IPS DF 6.9 (cell line): ENCODE measurements around the gene ATF7IP2.
"Not testable (repeated sequence)": the region's sequence is repeated elsewhere in the genome, so short reads cannot be mapped to it uniquely, and the experiment has no call there.

ENCODE experiments used
- DNase-seq: peaks from one replicate; pipeline ENCODE4 v3.0.0-alpha.2; 2013; ENCODE audit warnings: low read depth, low spot score
- H3K27ac ChIP-seq: one replicate; pipeline ENCODE4 v1.5.1; 2013; ENCODE audit warnings: low read length, control low read depth
- H3K27me3 ChIP-seq: 2 replicates; pipeline ENCODE4 v1.6.1; 2013; ENCODE audit warnings: mild to moderate bottlenecking, low read length; ENCODE audit not compliant: control insufficient read depth, insufficient read depth
- H3K36me3 ChIP-seq: 2 replicates; pipeline ENCODE4 v1.6.1; 2013; ENCODE audit warnings: low read length; ENCODE audit not compliant: control insufficient read depth, insufficient read depth
- H3K4me1 ChIP-seq: 2 replicates; pipeline ENCODE4 v1.6.1; 2013; ENCODE audit warnings: low read length; ENCODE audit not compliant: control insufficient read depth, insufficient read depth
- H3K4me3 ChIP-seq: 2 replicates; pipeline ENCODE4 v1.5.1; 2013; ENCODE audit warnings: mild to moderate bottlenecking, low read length
- H3K9me3 ChIP-seq: 2 replicates; pipeline ENCODE4 v1.6.1; 2013; ENCODE audit warnings: low read length, inconsistent platforms; ENCODE audit not compliant: control insufficient read depth, insufficient read depth
- WGBS: extraction: QIAGEN DNeasy Blood & Tissue Kit; methylation state at CpG from one replicate; pipeline ENCODE4 v1.1.7; 2013; ENCODE audit warnings: mixed read lengths, missing lambda C conversion rate; ENCODE audit not compliant: insufficient read length, insufficient coverage; 5-methylcytosine and 5-hydroxymethylcytosine counted together

The ATF7IP2 gene, protein sequence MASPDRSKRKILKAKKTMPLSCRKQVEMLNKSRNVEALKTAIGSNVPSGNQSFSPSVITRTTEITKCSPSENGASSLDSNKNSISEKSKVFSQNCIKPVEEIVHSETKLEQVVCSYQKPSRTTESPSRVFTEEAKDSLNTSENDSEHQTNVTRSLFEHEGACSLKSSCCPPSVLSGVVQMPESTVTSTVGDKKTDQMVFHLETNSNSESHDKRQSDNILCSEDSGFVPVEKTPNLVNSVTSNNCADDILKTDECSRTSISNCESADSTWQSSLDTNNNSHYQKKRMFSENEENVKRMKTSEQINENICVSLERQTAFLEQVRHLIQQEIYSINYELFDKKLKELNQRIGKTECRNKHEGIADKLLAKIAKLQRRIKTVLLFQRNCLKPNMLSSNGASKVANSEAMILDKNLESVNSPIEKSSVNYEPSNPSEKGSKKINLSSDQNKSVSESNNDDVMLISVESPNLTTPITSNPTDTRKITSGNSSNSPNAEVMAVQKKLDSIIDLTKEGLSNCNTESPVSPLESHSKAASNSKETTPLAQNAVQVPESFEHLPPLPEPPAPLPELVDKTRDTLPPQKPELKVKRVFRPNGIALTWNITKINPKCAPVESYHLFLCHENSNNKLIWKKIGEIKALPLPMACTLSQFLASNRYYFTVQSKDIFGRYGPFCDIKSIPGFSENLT

DNA sequence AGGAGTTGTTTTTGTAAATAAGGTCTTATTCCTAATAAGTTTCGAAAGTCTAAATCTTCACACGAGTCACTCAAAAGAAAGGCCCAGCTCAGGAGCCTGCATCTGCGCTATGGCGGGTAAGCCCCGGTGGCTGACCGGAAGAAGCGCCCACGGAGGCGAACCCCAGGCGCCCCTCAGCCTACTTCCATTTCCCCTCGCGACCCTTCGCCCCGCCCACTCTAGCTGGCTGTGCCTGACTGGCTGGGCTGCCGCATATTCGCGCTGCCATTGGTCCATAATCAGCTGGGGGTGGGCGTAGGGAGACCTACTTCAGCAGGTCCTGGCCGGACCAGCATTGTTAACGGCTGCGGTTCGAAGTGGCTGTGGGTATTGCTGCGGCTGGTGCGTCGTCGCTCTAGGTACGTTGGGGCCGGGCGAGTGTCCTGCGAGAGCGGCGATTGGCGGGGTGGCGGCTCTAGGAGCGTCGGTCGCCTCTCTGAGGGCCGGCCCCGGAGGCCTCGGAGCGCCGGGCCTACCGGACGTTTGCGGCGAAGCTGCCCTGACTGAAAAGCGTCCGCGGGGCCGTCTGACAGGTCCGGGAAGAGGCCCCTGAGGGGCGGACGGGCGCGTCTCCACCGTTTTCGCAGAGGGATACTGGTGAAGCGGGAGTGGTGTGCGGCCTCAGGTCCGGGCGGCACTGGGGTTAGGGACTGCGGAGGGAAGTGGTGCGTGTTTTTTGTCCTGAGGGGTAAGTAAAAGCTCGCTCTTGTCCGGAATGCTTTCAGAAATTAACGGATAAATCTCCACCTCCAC lies at the start of gene ATF7IP2:
TSS of gene ATF7IP2 (plus strand) at position 337 of the 792 bp plus-strand sequence. CDS start 44,560 bp downstream, outside the sequence.
- peak within 1 kb of the TSS; percentile 65; the same call in 1 of the 2 replicates for H3K4me3 ChIP-seq
- no peaks in the 10 kb centered on the region for H3K27me3 ChIP-seq
- H3K27ac ChIP-seq, result no peak within 1 kb of the TSS
- no peaks in the 10 kb centered on the region for H3K36me3 ChIP-seq
- no peaks in the 10 kb centered on the region for H3K9me3 ChIP-seq
- WGBS, result no CpG with 5 or more reads among the region's 66 CpGs
- DNase-seq, result peak; percentile 84
- H3K4me1 ChIP-seq, result no peaks in the 10 kb centered on the region; the same call in 1 of the 2 replicates

DNA sequence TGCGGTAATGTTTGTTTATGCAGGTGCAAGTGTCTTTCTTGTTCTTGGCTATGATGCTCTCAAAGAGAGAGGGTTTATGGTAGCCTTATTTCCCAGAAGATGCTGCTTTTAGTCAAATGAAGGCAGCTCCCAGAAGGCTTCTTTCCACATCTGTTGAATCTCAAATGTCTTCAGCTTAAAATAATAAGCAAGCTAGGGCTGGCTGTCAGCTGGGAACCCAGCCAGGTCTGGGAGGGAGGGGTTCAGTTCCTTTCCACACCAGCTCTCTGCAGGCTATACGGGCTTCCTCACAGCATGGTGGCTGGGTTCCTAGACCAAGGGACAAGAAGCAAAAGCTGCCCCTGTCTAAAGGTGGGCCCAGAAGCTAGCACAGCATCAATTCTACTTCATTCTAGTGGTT lies 47.4 kb upstream of the ATF7IP2 start:
- Histone ChIP-seq H3K4me3 (no peak overlapping the region), H3K36me3 (no peaks in the 10 kb centered on the region), H3K27ac (no peak overlapping the region), H3K4me1 (no peaks in the 10 kb centered on the region), H3K27me3 (no peaks in the 10 kb centered on the region), H3K9me3 (peaks cover 2% of the 10 kb centered on the region)
- DNase-seq, result no peak
- WGBS, result 100% methylated on average over 1 of the region's 2 CpGs

DNA sequence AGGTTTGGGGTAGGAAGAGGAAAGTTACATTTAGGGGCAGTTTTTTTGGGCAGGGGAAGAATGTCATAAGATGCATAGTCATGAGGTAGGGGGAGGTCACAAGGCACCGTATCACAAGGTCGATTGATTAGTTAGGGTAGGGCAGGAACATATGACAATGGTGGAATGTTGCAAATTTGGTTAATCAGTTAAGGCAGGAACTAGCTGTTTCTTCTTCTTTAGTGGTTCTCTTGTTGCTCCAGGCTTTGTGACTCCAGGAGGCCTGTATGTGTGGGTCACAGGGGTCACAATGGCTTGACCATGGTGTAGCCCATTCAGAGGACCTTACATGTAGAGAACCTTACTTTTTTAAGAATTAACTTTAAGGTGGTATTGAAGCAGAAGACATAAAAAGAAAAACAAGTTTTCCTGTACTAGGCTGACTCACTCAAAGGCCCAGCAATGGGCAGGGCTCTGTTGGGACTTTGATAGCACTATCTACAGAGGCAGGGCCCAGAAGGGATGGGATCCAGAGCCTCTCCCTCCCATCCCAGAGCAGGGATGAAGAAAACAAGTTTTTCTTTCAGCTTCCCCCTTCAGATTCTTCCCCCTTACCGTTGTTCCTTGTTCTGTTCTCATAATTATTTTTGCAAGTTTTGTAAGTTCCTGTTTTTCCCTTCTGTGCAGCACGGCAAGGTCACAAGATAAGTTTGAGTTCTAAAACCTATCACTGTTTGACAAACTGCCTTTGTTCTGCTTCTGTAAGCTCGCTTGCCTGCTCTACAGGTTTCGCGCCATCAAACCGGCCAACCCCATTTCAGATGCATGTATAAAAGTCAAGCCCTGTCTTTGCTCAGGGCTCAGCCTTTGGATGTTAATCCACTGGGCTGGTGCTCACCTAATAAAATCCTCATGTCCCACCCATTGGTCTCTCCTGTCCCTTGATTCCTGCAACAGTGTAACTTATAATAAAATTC lies 45.8 kb upstream of the ATF7IP2 start:
- no peaks in the 10 kb centered on the region for H3K27me3 ChIP-seq
- DNase-seq, result no peak
- H3K36me3 ChIP-seq, result no peaks in the 10 kb centered on the region
- no peaks in the 10 kb centered on the region for H3K4me1 ChIP-seq
- peaks cover 2% of the 10 kb centered on the region for H3K9me3 ChIP-seq
- no peak overlapping the region for H3K4me3 ChIP-seq
- no peak overlapping the region for H3K27ac ChIP-seq
- WGBS, result no CpG with 5 or more reads among the region's 8 CpGs

DNA sequence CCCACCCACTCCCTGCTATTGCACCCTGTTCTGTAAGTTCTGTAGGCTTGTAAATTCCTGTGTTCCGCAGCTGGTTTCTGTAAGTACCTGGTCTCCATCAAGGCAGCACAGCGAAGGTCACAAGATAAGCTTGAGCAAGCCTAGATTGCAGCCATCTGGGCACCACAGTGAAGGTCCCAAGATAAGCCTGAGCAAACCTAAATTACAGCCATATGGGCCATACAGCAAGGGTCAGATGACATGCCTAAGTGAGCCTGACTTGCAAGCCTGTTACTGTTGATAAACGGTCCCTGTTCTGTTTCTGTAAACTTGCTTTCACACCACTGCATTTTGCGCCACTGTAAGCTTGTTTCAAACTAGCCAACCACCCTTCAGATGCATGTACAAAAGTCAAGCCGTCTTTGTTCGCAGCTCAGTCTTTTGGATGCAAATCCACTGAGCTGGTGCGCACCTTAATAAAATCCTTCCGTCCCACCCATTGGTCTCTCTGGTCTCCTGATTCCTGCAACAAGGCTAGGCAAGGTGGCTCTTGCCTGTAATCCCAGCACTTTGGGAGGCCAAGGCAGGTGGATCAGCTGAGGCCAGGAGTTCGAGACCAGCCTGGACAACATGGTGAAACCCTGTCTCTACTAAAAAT lies 42.6 kb upstream of the ATF7IP2 start:
- H3K27ac ChIP-seq, result no peak overlapping the region
- no peaks in the 10 kb centered on the region for H3K4me1 ChIP-seq
- no peak for DNase-seq
- WGBS, result no CpG with 5 or more reads among the region's 9 CpGs
- H3K27me3 ChIP-seq, result no peaks in the 10 kb centered on the region
- no peak overlapping the region for H3K4me3 ChIP-seq
- peaks cover 2% of the 10 kb centered on the region for H3K9me3 ChIP-seq
- H3K36me3 ChIP-seq, result no peaks in the 10 kb centered on the region

DNA sequence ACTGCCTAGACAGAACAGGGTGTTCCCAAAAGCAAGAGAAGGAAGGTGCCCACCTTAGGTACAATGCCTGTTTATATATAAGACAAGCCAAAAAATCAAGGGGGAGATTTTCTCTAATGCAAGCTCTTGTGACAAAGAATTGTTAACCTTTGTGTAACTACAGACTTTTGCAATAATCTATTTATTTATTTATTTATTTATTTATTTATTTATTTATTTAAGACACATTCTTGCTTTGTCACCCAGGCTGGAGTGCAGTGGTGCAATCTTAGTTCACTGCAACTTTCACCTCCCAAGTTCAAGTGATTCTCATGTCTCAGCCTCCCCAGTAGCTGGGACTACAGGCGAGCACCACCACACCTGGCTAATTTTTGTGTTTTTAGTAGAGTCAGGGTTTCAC lies 41.2 kb upstream of the ATF7IP2 start:
- not testable (repeated sequence) for H3K9me3 ChIP-seq, H3K4me3 ChIP-seq, H3K27me3 ChIP-seq, H3K4me1 ChIP-seq, DNase-seq, H3K36me3 ChIP-seq, H3K27ac ChIP-seq
- no CpG with 5 or more reads among the region's 1 CpG for WGBS

DNA sequence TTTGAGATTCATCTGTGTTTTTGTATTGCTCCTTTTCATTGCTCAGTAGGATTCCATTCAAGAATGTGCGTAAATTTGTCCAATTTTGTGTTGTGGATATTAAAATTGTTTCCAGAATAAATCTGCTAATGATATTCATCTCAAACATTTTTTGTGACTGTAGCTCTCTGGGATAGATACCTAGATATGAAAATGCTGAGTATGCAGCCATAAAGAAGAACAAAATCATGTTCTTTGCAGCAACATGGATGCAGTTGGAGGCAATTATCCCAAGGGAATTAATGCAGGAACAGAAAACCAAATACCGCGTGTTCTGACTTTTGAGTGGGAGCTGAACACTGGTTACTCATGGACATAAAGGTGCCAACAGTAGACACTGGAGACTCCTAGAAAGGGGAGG lies 40.2 kb upstream of the ATF7IP2 start:
- Histone ChIP-seq H3K4me1 (no peaks in the 10 kb centered on the region), H3K4me3 (no peak overlapping the region), H3K27ac (no peak overlapping the region), H3K27me3 (no peaks in the 10 kb centered on the region), H3K36me3 (no peaks in the 10 kb centered on the region), H3K9me3 (peaks cover 2% of the 10 kb centered on the region)
- no CpG with 5 or more reads among the region's 3 CpGs for WGBS
- DNase-seq, result no peak

DNA sequence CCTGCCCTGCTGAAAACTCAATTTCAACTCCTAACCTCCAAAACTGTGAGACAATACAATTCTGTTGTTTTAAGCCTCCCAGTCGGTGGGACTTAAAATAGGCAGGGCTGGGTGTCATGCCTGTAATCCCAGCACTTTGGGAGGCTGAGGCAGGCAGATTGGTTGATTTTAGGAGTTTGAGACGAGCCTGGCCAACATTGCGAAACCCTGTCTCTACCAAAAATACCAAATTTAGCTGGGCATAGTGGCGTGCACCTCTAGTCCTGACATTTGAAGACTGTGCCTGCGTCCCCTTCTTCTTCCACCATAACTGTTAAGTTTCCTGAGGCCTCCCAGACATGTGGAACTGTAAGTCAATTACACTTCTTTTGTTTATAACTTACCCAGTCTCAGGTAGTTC lies 36.0 kb upstream of the ATF7IP2 start:
- DNase-seq, result no peak

DNA sequence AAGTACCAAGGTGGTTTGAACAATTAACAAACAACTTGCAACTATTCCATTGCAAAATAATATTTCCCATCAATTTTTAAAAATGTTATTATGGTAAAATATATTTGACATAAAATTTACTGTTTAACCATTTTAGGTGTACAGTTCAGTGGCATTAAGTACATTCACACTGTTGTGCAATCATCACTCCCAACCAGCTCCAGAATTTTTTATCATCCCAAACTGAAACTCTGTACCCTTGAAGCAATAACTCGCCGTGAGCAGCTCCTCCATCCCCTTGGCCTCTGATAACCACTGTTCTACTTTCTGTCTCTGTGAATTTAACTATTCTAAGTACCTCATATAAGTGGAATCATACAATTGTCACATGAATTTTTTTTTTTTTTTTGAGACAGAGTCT lies 33.6 kb upstream of the ATF7IP2 start:
- no peak for DNase-seq
- H3K4me3 ChIP-seq, result no peak overlapping the region
- no peaks in the 10 kb centered on the region for H3K27me3 ChIP-seq
- WGBS, result no CpG with 5 or more reads among the region's 2 CpGs
- H3K4me1 ChIP-seq, result no peaks in the 10 kb centered on the region
- no peaks in the 10 kb centered on the region; the same call in 1 of the 2 replicates for H3K9me3 ChIP-seq
- no peaks in the 10 kb centered on the region for H3K36me3 ChIP-seq
- H3K27ac ChIP-seq, result no peak overlapping the region

More for the DNA sequence above, 36.0 kb upstream of the ATF7IP2 start:
- Histone ChIP-seq H3K4me1 (no peaks in the 10 kb centered on the region), H3K36me3 (no peaks in the 10 kb centered on the region), H3K27ac (no peak overlapping the region), H3K4me3 (no peak overlapping the region), H3K9me3 (no peaks in the 10 kb centered on the region), H3K27me3 (no peaks in the 10 kb centered on the region)
- WGBS, result no CpG with 5 or more reads among the region's 5 CpGs

DNA sequence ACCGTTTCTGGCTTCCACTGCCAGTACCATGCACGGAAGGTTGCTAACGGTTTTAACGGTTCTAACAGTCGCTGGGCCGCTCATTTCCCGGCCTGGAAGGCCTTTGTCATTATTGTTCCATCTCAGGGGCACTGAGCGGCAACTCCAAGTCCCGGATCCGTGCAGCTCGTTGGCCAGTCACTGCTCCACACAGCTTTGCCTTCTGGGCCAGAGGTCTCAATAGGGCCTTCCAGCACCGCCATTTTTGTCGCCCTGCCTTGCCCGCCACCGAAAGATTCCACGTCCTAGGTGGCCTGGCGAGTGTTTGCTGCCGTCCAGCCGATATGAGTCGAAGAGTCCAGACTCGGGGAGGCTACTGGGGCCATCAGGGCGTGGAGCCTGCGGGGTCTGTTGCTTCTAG lies 30.3 kb upstream of the ATF7IP2 start:
- Histone ChIP-seq H3K27me3 (no peaks in the 10 kb centered on the region), H3K9me3 (no peaks in the 10 kb centered on the region; the same call in 1 of the 2 replicates), H3K36me3 (no peaks in the 10 kb centered on the region), H3K4me3 (no peak overlapping the region), H3K27ac (no peak overlapping the region), H3K4me1 (no peaks in the 10 kb centered on the region)
- no peak for DNase-seq
- WGBS, result no CpG with 5 or more reads among the region's 23 CpGs
